CD4-positive, alpha-beta T cell (primary cell): ENCODE measurements around the gene CHRNA7. TPM values are rescaled to one million over a fixed set of nuclear protein-coding genes. Genes with fewer than 3 reads are reported as not detected.

Source experiments
- ATAC-seq: fragments of 200-7000 bp; cut with Tn5 transposase; one replicate; pipeline ENCODE4 v1.10.0; 2022; ENCODE audit warnings: mild to moderate bottlenecking; ENCODE audit not compliant: poor library complexity
- CTCF ChIA-PET: fragments of 350-600 bp; sonication (Branson Sonifier 250); formaldehyde crosslinking; loops from one replicate; lab custom pipeline; 2021; ENCODE audit warnings: antibody characterized with exemption, inconsistent platforms; lab: Charles Lee
- POLR2A ChIA-PET: fragments of 350-600 bp; sonication (Branson Sonifier 250); formaldehyde crosslinking; loops from one replicate; lab custom pipeline; 2021; ENCODE audit warnings: antibody characterized with exemption, inconsistent platforms; lab: Charles Lee
- DNase-seq, 14 experiments: peaks; one replicate each; pipeline ENCODE4 v3.0.0-alpha.2; 2013 to 2020; ENCODE audit warnings: mixed read lengths in 2 of 14
- H3K27ac ChIP-seq, 2 donors: one replicate each; pipeline versions ENCODE4 v1.5.1 to v1.7.0; 2013; ENCODE audit warnings: low read length in 2 of 2, low read depth in 1 of 2, mild to moderate bottlenecking in 1 of 2
- H3K27me3 ChIP-seq, 2 experiments: 1 replicate in 1 of 2; 2 replicates in 1 of 2; pipeline versions ENCODE4 v1.6.1 to v1.7.0; 2013; ENCODE audit warnings: low read length in 2 of 2, control low read depth in 1 of 2, mild to moderate bottlenecking in 1 of 2, moderate library complexity in 1 of 2; ENCODE audit not compliant: insufficient read depth in 2 of 2, control insufficient read depth in 1 of 2
- H3K36me3 ChIP-seq: one replicate; pipeline ENCODE4 v1.6.1; 2013; ENCODE audit warnings: low read length, control low read depth; ENCODE audit not compliant: insufficient read depth
- H3K4me1 ChIP-seq: one replicate; pipeline ENCODE4 v1.6.1; 2013; ENCODE audit warnings: low read length, control low read depth; ENCODE audit not compliant: insufficient read depth
- H3K4me3 ChIP-seq: one replicate; pipeline ENCODE4 v1.5.1; 2013; ENCODE audit warnings: mild to moderate bottlenecking, low read length, moderate library complexity
- H3K9me3 ChIP-seq, 2 experiments: 1 replicate in 1 of 2; 2 replicates in 1 of 2; pipeline versions ENCODE4 v1.6.1 to v1.7.0; 2013; ENCODE audit warnings: low read length in 2 of 2, mild to moderate bottlenecking in 2 of 2, control low read depth in 1 of 2, moderate library complexity in 1 of 2; ENCODE audit not compliant: control insufficient read depth in 1 of 2, insufficient read depth in 1 of 2
- H3K27ac Mint-ChIP-seq: one replicate; pipeline ENCODE4 v1.8.0; 2020; ENCODE audit warnings: mixed read lengths
- H3K27me3 Mint-ChIP-seq: one replicate; pipeline ENCODE4 v1.8.0; 2021; ENCODE audit warnings: mixed read lengths
- H3K36me3 Mint-ChIP-seq: one replicate; pipeline ENCODE4 v1.8.0; 2021; ENCODE audit warnings: low read depth, mixed read lengths
- H3K4me1 Mint-ChIP-seq: one replicate; pipeline ENCODE4 v1.8.0; 2021; ENCODE audit warnings: low read depth, mixed read lengths
- H3K4me3 Mint-ChIP-seq: one replicate; pipeline ENCODE4 v1.8.0; 2020; ENCODE audit warnings: mild to moderate bottlenecking, mixed read lengths
- H3K9me3 Mint-ChIP-seq: one replicate; pipeline ENCODE4 v1.8.0; 2020; ENCODE audit warnings: mixed read lengths
- intact Hi-C, 2 experiments: fragments of 100-400 bp; cut with DNase I in 1 of 2; cut with micrococcal nuclease in 1 of 2; formaldehyde crosslinking; loops; one replicate each; pipeline versions ENCODE4 v1.15.1 to v1.9.0; 2023 to 2025; cut with DNase I, micrococcal nuclease
- total RNA-seq, 174 experiments: library from RNA in 2 of 174; stranded (reverse) in 2 of 174; gene quantifications; one replicate each; pipeline ENCODE4 v1.2.3 and lab custom pipeline; 2021 to 2026
- TF ChIP-seq, protein P1 (sequence below): fragments of 200-600 bp; IDR thresholded peaks from one replicate; pipeline ENCODE4 v1.8.0; 2022; ENCODE audit warnings: antibody characterized with exemption, mild to moderate bottlenecking

CHRNA7 gene
- total RNA-seq, 2 experiments from 2014 or later = not detected

- ChIA-PET CTCF (no interaction called here), POLR2A (no interaction called here)
- no peaks in the 10 kb centered on the region for H3K9me3 Mint-ChIP-seq
- peaks cover 40% of the 10 kb centered on the region for H3K27me3 Mint-ChIP-seq
- Histone ChIP-seq H3K4me3 (no peak overlapping the region), H3K9me3 (peaks cover 0 to 3% of the 10 kb centered on the region in 2 experiments), H3K36me3 (no peaks in the 10 kb centered on the region), H3K27ac (no peak overlapping the region), H3K27me3 (peaks cover 5% of the 10 kb centered on the region in 2 experiments), H3K4me1 (no peaks in the 10 kb centered on the region)
- intact Hi-C loops = no loop called here
- no peak overlapping the region for H3K4me3 Mint-ChIP-seq
- ATAC-seq (no peak), DNase-seq (no peak)
- TF ChIP-seq, protein P1, sequence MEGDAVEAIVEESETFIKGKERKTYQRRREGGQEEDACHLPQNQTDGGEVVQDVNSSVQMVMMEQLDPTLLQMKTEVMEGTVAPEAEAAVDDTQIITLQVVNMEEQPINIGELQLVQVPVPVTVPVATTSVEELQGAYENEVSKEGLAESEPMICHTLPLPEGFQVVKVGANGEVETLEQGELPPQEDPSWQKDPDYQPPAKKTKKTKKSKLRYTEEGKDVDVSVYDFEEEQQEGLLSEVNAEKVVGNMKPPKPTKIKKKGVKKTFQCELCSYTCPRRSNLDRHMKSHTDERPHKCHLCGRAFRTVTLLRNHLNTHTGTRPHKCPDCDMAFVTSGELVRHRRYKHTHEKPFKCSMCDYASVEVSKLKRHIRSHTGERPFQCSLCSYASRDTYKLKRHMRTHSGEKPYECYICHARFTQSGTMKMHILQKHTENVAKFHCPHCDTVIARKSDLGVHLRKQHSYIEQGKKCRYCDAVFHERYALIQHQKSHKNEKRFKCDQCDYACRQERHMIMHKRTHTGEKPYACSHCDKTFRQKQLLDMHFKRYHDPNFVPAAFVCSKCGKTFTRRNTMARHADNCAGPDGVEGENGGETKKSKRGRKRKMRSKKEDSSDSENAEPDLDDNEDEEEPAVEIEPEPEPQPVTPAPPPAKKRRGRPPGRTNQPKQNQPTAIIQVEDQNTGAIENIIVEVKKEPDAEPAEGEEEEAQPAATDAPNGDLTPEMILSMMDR = no peak
- no peaks in the 10 kb centered on the region for H3K36me3 Mint-ChIP-seq
- no peak overlapping the region for H3K27ac Mint-ChIP-seq
- no peaks in the 10 kb centered on the region for H3K4me1 Mint-ChIP-seq
Measured at GRCh38 chr15:32096213-32096612, 65.9 kb downstream of the CHRNA7 start.

DNA sequence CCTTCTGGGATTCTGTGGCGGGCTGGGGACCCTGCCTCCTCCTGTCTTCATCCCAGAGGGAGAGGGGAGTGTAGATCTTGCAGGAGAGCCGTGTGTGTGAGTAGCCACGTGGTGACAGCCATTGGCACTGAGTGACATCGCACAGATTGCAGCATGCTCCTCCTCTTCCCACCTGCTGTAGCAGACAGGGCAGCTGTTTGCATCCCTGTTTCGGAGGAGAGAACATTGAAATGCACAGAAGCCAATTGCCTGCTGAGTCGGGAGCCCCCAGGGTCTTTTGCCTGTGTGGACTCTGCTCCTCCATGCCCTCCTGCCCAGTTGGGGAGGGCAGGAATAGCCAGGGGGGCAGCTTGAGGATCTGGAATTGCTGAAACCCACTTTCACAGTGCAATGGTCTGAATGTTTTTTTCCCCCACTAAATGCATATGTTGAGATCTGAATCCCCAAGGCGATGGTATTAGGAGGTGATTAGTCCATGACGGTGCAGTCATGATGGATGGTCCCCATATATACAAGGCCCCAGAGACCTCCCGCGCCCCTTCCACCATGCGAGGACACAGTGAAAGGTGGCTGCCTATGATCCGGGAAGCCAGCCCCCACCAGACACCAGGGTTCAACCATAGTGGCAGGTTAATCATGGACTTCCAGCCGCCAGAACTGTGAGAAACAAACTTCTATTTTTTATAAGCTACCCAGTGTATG is 66.8 kb downstream of the CHRNA7 start:
- Histone ChIP-seq H3K4me3 (no peak overlapping the region), H3K9me3 (peaks cover 0 to 3% of the 10 kb centered on the region in 2 experiments), H3K27ac (no peak overlapping the region), H3K4me1 (no peaks in the 10 kb centered on the region), H3K36me3 (no peaks in the 10 kb centered on the region), H3K27me3 (peaks cover 5% of the 10 kb centered on the region in 2 experiments)
- POLR2A ChIA-PET = no interaction called here
- Mint-ChIP-seq H3K27me3 (peaks cover 40% of the 10 kb centered on the region), H3K4me3 (no peak overlapping the region), H3K4me1 (no peaks in the 10 kb centered on the region), H3K27ac (no peak overlapping the region), H3K36me3 (no peaks in the 10 kb centered on the region), H3K9me3 (no peaks in the 10 kb centered on the region)
- CTCF ChIA-PET = no interaction called here
- intact Hi-C loops = no loop called here
- ATAC-seq = no peak
- TF ChIP-seq, protein P1 = no peak
- DNase-seq = no peak

GRCh38 chr15:32098033-32098432 is 67.7 kb downstream of the CHRNA7 start:
- H3K36me3 Mint-ChIP-seq = no peaks in the 10 kb centered on the region
- ATAC-seq (no peak), DNase-seq (no peak)
- H3K4me3 ChIP-seq = no peak overlapping the region
- CTCF ChIA-PET = no interaction called here
- no peaks in the 10 kb centered on the region for H3K4me1 Mint-ChIP-seq
- H3K27me3 Mint-ChIP-seq = peaks cover 40% of the 10 kb centered on the region
- TF ChIP-seq, protein P1 = no peak
- no peaks in the 10 kb centered on the region for H3K36me3 ChIP-seq
- H3K27ac Mint-ChIP-seq = no peak overlapping the region
- no peaks in the 10 kb centered on the region for H3K9me3 Mint-ChIP-seq
- no peak overlapping the region for H3K4me3 Mint-ChIP-seq
- intact Hi-C loops = no loop called here
- no peak overlapping the region for H3K27ac ChIP-seq
- peaks cover 0 to 3% of the 10 kb centered on the region in 2 experiments for H3K9me3 ChIP-seq
- H3K27me3 ChIP-seq = peaks cover 5% of the 10 kb centered on the region in 2 experiments
- no peaks in the 10 kb centered on the region for H3K4me1 ChIP-seq
- POLR2A ChIA-PET = no interaction called here
